Lung microvascular endothelial cell (primary cell): ENCODE results near the gene CALY. TPM values are rescaled to one million over a fixed set of nuclear protein-coding genes. Genes with fewer than 3 reads are reported as not detected.

ENCODE experiments used
- DNase-seq, 2 donors: peaks; one replicate each; pipeline versions ENCODE4 v3.0.0 to v3.0.0-alpha.2; 2010; ENCODE audit warnings: low read depth in 2 of 2
- total RNA-seq: library from RNA; depleted of rRNA; stranded (reverse); fragments of >200 nt; gene quantifications from 2 replicates; pipeline ENCODE4 v1.2.1, GENCODE V29; 2014

CALY gene
- total RNA-seq, 1 donor from 2014 or later, result not detected

DNA sequence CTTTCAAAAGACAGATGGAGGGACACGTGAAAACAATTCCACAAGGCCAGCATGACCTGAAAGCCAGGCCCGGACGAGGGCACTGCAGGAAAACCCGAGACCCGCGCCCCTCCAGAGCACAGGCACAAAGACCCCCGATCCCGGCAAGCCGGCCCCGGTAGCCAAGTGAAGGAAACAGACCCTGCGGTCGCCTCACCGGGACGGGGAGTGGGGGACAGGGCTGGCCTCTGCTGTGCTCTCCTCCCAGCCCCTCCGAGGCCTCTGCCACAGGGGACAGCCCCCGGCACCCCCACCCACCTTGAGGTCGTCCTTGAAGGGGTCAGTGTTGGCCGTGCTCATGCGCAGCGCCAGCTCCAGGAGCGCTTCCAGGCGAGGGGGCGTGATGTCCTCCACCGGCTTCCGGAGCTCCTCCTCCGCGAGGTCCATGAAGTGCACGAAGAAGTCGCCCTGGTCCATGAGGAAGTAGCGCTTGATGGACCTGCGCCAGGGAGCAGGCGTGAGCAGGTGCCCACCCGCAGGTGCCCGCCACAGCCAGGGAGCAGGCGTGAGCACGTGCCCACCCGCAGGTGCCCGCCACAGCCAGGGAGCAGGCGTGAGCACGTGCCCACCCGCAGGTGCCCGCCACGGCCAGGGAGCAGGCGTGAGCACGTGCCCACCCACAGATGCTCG lies 48.7 kb downstream of the CALY start:
- DNase-seq, result no peak

- no peak for DNase-seq
Measured at GRCh38 chr10:133286366-133286765, 50.3 kb downstream of the CALY start.

- DNase-seq, result no peak
Measured at GRCh38 chr10:133285217-133285616, 51.5 kb downstream of the CALY start.

DNA sequence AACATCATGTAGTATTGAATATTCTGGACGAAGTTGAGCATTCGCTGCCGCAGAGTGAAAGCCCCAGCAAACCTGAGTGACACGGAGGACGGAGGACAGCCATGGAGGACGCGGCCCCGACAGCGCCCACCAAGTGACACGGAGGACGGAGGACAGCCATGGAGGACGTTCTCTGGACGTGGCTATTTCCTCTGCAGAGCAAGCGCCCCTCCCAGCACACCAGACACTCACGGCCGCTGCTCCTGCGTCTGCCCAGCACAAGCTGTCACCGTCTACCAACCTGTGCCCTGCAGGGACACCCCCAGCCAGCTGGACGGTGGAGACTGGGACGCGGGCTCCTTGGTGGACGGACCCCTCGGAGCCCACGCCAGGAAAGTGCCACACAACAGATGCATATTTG lies 52.8 kb downstream of the CALY start:
- DNase-seq, result no peak

DNA sequence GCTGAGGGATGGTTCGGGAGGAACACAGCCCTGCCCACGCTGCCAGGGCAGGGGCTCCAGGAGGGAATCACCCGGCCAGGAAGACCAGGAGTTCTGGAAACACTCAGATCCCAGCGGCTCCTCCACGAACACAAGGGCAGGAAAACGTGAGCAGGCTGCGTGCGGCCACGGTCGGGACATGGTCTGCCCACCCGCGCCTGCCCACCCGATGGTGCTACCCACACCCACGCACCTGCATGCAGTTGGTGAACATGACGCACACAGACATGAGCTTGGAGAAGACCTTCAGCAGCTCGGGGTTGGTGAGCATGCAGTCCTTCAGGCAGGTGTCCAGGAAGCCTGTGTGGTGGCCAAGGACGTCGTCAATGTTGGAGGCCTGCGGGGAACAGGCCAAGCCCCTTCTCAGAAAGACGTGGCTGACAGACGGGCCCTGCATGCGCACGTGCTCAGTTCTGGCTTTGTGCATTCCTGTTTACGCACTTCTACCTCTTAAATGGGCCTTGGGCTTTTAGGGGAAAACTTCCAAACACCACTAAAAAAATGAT lies 53.8 kb downstream of the CALY start:
- DNase-seq, result no peak

DNA sequence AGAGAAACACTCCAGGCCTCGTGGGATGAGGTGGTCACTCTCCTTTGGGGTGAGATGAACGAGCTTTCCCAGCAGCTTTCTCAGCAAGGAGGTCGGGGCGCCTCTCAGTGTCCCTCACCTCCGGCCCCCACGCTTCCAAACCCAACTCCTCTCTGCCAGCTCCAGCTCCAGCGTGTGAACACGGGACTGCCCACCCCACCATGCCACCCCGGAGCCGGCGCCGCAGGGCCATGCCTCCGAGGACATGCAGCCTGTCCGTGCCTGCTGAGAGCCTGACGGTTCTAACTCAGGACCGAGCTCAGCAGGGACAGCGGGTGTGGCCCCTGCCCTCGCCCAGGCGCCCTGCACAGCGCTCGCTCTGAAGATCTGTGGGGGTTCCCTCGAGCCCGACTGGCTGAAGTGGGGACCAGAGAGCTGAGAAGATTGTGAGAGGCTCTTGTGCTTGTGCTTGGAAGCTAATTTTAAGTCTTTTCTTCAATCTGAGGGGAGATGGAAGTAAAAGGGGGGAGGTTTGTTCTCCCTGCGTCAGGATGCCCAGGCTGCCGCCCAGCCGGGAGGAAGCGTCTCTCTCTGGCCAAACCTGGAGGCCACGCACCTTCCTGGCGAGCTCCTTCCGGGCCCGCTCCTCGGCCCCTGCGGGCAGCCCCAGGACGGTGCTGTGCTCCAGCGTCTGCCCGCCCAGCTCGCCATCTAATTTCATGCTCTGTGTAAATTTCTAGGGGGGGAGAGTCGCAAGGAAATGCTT lies 54.9 kb downstream of the CALY start:
- DNase-seq, result no peak

GRCh38 chr10:133281084-133281483 lies 55.6 kb downstream of the CALY start:
- no peak for DNase-seq

GRCh38 chr10:133280391-133281059 lies 56.2 kb downstream of the CALY start:
- no peak for DNase-seq

GRCh38 chr10:133279326-133280226 lies 57.1 kb downstream of the CALY start:
- no peak for DNase-seq

DNA sequence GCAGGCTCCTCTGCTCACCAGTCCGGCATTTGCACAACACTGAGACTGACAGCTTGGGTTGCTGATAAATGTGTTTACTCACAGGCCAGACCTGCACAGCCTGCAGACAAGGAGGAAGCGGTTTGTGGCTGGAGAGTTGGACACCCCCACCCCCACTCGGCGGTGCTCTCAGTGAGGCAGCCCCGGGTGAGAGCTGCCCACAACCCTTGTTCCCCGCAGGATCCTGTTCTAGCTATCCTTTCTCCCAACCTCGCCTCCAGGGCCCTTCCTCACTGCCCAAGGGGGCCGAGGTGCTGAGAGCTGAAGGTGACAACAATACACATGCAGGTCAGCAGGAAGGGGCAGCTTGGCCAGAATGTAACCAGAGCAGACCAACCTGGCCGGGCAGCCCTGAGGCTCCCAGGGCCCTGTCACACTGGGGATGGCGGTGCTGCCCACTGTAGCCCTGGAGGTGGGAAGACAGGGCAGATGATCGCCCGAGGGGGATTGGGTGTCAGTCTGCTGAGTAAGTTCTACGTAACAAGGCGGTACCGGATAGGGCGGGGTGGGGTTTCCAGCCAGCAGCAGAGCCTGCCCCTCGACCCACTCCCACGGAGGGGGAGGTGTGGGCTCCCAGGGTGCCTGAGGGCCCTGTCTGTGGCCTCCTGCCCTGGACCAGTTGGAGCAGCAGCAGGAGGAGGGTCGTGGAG lies 58.0 kb downstream of the CALY start:
- peak in 1 of 2 donors; percentile 55 for DNase-seq

- no peak for DNase-seq
Measured at GRCh38 chr10:133277993-133278576, 58.6 kb downstream of the CALY start.

DNA sequence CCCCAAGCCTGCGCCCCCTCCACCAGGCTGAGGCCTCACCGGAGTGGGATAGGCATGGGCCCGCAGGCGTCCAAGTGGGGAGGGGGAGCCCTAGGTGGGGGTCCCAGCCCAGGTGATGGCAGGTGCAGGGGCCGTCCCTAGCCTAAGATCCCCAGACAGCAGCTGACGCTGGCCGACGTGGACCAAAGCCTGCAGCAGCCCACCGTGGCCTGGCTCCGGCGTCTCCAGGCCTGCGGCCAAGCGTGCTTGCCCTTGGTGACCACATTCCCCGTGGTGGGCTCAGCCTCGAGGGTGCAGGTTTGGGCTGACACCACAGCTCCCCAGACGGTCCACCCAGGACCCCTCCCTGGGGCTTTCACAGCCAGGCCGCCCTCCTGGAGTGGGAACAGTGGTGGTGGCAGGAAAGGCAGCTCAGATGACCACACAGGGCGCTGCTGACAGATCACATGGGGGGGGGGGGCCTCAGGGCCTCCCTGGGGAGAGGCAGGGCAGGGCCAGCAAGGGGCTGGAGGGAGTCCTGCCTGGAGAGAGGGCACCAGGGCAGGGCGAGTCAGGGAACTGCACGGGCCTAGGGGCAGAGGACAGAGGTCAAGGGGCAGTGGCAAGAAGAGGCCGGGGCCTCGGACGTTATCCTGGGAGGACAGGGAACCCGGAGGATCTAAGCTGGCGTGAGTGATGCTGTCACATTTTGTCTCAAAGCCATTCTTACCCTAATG lies 59.3 kb downstream of the CALY start:
- DNase-seq, result no peak

- peak in 1 of 2 donors; percentile 22 for DNase-seq
Measured at GRCh38 chr10:133276435-133277201, 60.1 kb downstream of the CALY start, which contains the start of gene ADAM8. Gene ADAM8 (minus strand): TSS chr10:133276868. CDS start chr10:133276817, 51 bp downstream.

DNA sequence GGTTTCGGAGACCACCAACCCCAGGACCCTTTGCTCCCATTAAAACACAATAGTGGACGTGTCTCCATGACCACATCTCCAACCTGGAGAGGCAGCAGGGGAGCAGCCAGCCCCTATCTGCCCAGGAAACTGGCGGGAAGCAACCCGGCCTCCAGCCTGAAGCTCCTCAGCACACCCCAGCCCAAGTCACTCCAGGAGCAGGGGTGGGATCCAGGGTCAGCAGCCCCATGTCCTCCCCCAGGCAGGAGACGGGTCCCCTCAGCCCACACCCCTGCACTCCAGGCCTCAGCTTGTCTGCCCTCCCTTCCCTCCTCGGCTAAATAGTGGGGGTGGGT lies 60.6 kb downstream of the CALY start:
- DNase-seq, result no peak

DNA sequence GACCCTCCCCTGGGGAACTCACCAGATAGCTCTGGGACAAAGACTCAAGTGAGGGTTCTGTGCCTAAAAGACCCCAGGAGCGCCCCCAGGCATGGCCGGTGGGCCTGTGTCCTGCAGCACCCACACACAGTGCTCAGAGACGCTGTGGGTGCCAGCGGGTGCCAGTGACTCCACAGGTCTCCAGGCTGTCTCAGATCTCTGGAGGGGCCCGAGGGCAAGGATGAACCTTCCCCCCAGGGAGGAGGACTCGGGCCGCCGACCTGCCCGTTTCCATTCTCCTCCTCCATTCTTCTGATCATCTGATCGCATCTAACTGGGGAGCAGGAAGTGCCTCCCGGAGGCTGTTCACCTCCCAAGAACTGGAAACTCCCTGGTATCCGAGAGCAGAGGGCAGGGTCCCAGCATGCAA lies 61.0 kb downstream of the CALY start:
- no peak for DNase-seq

DNA sequence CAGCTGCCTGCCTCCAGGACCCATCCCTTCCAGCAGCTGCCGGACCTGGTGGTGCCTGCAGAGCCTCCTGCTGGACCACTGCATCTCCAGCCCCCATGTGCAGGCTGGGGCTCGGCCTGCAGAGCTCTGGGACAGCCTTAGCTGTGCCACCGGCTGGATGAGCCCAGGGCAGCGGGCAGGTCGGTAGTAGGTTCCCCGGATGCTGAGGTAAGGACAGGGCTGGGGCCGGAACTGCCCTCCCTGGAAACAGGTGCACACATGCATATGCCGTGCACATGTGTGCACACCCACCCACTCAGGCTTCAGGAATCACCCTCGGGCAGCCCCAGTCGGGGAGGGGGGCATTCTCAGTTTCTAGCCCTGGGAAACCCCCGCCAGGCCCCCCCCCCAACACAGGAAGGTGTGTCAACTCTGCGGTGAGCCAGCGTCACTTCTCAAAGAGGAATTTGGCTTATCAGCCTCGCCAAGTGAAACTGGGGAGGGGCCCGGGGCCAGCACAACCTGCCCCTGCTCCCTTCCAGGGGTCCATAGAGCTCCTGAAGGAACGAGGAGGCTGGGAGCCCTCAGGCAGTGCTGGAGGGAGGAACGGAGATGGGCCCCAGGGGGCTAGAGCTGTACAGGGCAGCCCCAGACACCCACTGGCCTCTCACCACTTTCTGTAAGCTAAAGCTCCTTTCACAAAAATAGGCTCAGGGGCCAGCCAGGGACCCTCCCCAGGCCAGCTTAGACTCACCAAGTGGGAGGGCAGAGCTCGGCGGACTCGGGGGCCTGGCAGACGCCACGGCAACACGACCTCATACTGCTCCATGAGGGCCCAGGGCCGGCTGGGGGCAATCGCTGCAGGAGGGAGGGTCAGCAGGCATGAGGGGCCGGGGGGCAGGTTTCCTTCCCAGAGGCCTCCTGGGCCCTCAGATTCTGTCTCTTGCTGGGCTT lies 61.7 kb downstream of the CALY start:
- no peak for DNase-seq
